SIG-M5 treated with dmso at 0.1 percent for 504 hours (cell line): Measurements from ENCODE around the gene SGMS1.
"Not testable (repeated sequence)": the region's sequence is repeated elsewhere in the genome, so short reads cannot be mapped to it uniquely, and the experiment has no call there.

ENCODE experiments used
- DNase-seq: peaks from one replicate; lab custom pipeline; 2025; ENCODE audit not compliant: unreplicated experiment; lab: John Stamatoyannopoulos, UW

Gene SGMS1

GRCh38 chr10:50477287-50478203, 146.2 kb downstream of the SGMS1 start:
- no peak for DNase-seq

GRCh38 chr10:50473756-50474155, 150.0 kb downstream of the SGMS1 start:
- DNase-seq = no peak

- DNase-seq = no peak
Observed at GRCh38 chr10:50472914-50473313, 150.8 kb downstream of the SGMS1 start.

- DNase-seq = no peak
Observed at GRCh38 chr10:50471583-50471975, 152.2 kb downstream of the SGMS1 start.

- DNase-seq = peak; percentile 44
Observed at GRCh38 chr10:50470798-50471582, 152.8 kb downstream of the SGMS1 start.

GRCh38 chr10:50470345-50470744, 153.4 kb downstream of the SGMS1 start:
- peak; percentile 27 for DNase-seq

- DNase-seq = peak; percentile 83
Observed at GRCh38 chr10:50469778-50470193, 154.0 kb downstream of the SGMS1 start.

GRCh38 chr10:50469288-50469687, 154.5 kb downstream of the SGMS1 start:
- no peak for DNase-seq

GRCh38 chr10:50467209-50467608, 156.5 kb downstream of the SGMS1 start:
- no peak for DNase-seq

GRCh38 chr10:50464004-50464409, 159.7 kb downstream of the SGMS1 start:
- peak; percentile 27 for DNase-seq

GRCh38 chr10:50461834-50462233, 161.9 kb downstream of the SGMS1 start:
- DNase-seq = no peak

- DNase-seq = no peak
Observed at GRCh38 chr10:50461123-50461522, 162.6 kb downstream of the SGMS1 start.

- no peak for DNase-seq
Observed at GRCh38 chr10:50456719-50457118, 167.0 kb downstream of the SGMS1 start.

- no peak for DNase-seq
Observed at GRCh38 chr10:50453940-50454339, 169.8 kb downstream of the SGMS1 start.

GRCh38 chr10:50452603-50453002, 171.2 kb downstream of the SGMS1 start:
- no peak for DNase-seq

GRCh38 chr10:50447691-50448090, 176.1 kb downstream of the SGMS1 start:
- no peak for DNase-seq

GRCh38 chr10:50445777-50446176, 178.0 kb downstream of the SGMS1 start:
- not testable (repeated sequence) for DNase-seq

- no peak for DNase-seq
Observed at GRCh38 chr10:50440489-50440888, 183.3 kb downstream of the SGMS1 start.

- DNase-seq = no peak
Observed at GRCh38 chr10:50439806-50440205, 183.9 kb downstream of the SGMS1 start.

GRCh38 chr10:50439187-50439586, 184.6 kb downstream of the SGMS1 start:
- no peak for DNase-seq

GRCh38 chr10:50438049-50438936, 185.5 kb downstream of the SGMS1 start:
- DNase-seq = peak; percentile 18
